Left lung (tissue), 10 donors: ENCODE measurements around the gene KCNH2. TPM values are rescaled to one million over a fixed set of nuclear protein-coding genes. Genes with fewer than 3 reads are reported as not detected.

Source experiments
- ATAC-seq: fragments of 200-7000 bp; cut with Tn5 transposase; one replicate; pipeline ENCODE4 v1.9.1; 2020; ENCODE audit warnings: moderate library complexity
- DNase-seq, 4 donors: peaks; one replicate each; pipeline ENCODE4 v3.0.0-alpha.2; 2013 to 2020
- H3K27ac ChIP-seq, 2 donors: fragments of 200-600 bp; sonication (generic) in 1 of 2; one replicate each; pipeline versions ENCODE4 v1.5.0 to v1.8.0; 2020 to 2021
- H3K27me3 ChIP-seq, 2 donors: fragments of 200-600 bp; sonication (generic) in 1 of 2; one replicate each; pipeline versions ENCODE4 v1.5.0 to v1.8.0; 2020 to 2021
- H3K36me3 ChIP-seq, 2 donors: fragments of 200-600 bp; sonication (generic) in 1 of 2; one replicate each; pipeline versions ENCODE4 v1.5.0 to v1.8.0; 2020 to 2021
- H3K4me1 ChIP-seq, 2 donors: fragments of 200-600 bp; one replicate each; pipeline ENCODE4 v1.8.0; 2021
- H3K4me3 ChIP-seq, 2 donors: fragments of 200-600 bp; sonication (generic) in 1 of 2; one replicate each; pipeline versions ENCODE4 v1.5.0 to v1.8.0; 2020 to 2021; ENCODE audit warnings: mild to moderate bottlenecking in 1 of 2
- H3K9me3 ChIP-seq, 2 donors: fragments of 200-600 bp; sonication (generic) in 1 of 2; one replicate each; pipeline versions ENCODE4 v1.5.0 to v1.8.0; 2020 to 2021
- CTCF ChIP-seq, 2 donors: fragments of 200-600 bp; sonication (generic) in 1 of 2; IDR thresholded peaks; one replicate each; pipeline versions ENCODE4 v1.5.0 to v1.8.0; 2021; ENCODE audit warnings: antibody characterized with exemption in 2 of 2
- intact Hi-C, 2 donors: fragments of 100-400 bp; cut with DNase I; formaldehyde crosslinking; loops; one replicate each; pipeline versions ENCODE4 v1.11.2 to v1.14.2; 2022
- polyA plus RNA-seq, 6 donors: library from polyadenylated mRNA; unstranded; fragments of 120-200 nt; gene quantifications; one replicate each; pipeline ENCODE4 v1.2.1, GENCODE V29; 2013; ENCODE audit not compliant: insufficient read length in 6 of 6
- total RNA-seq, 2 donors: library from RNA; stranded (reverse); fragmentation: NEBNext Ultra II Directional; extraction: Animal tissue kit (Norgen Biotek cat#: 25700); gene quantifications; one replicate each; pipeline ENCODE4 v1.2.1, GENCODE V29; 2021
- donor health status: DM: no; HTN: yes; CAD: no.
- donor health status: DM: no; HTN: no; CAD: no.

The KCNH2 gene
- total and polyA plus RNA-seq, 8 donors, result 0.82 to 5.3 (median 4.2) TPM

GRCh38 chr7:150950496-150951180 lies 27.5 kb downstream of the KCNH2 start:
- TF ChIP-seq CTCF (IDR thresholded peaks at IDR 0.05), result no peak
- Histone ChIP-seq H3K36me3 (no peaks in the 10 kb centered on the region), H3K4me1 (peaks cover 0 to 4% of the 10 kb centered on the region in 2 donors), H3K27me3 (peaks cover 12 to 68% of the 10 kb centered on the region in 2 donors), H3K9me3 (no peaks in the 10 kb centered on the region), H3K27ac (no peak overlapping the region), H3K4me3 (no peak overlapping the region)
- DNase-seq (peak in 2 of 4 donors; percentile 22 to 66), ATAC-seq (no peak)
- intact Hi-C loops, result no loop called here

- Histone ChIP-seq H3K27ac (no peak overlapping the region), H3K27me3 (peaks cover 12 to 68% of the 10 kb centered on the region in 2 donors), H3K36me3 (no peaks in the 10 kb centered on the region), H3K9me3 (no peaks in the 10 kb centered on the region), H3K4me1 (no peaks in the 10 kb centered on the region), H3K4me3 (no peak overlapping the region)
- DNase-seq (peak in 2 of 4 donors; percentile 22 to 68), ATAC-seq (no peak)
- no peak for TF ChIP-seq CTCF (IDR thresholded peaks at IDR 0.05)
- intact Hi-C loops, result no loop called here
Observed at GRCh38 chr7:150949971-150950491, 28.1 kb downstream of the KCNH2 start.

GRCh38 chr7:150949564-150949963 lies 28.6 kb downstream of the KCNH2 start:
- Histone ChIP-seq H3K27ac (no peak overlapping the region), H3K36me3 (no peaks in the 10 kb centered on the region), H3K9me3 (no peaks in the 10 kb centered on the region), H3K27me3 (peaks cover 12 to 64% of the 10 kb centered on the region in 2 donors), H3K4me1 (no peaks in the 10 kb centered on the region), H3K4me3 (no peak overlapping the region)
- intact Hi-C loops, result no loop called here
- DNase-seq (peak in 1 of 4 donors; percentile 28), ATAC-seq (no peak)
- no peak for TF ChIP-seq CTCF (IDR thresholded peaks at IDR 0.05)

GRCh38 chr7:150948791-150949251 lies 29.3 kb downstream of the KCNH2 start:
- Histone ChIP-seq H3K36me3 (no peaks in the 10 kb centered on the region), H3K9me3 (no peaks in the 10 kb centered on the region), H3K27ac (no peak overlapping the region), H3K4me1 (no peaks in the 10 kb centered on the region), H3K4me3 (no peak overlapping the region), H3K27me3 (peaks cover 12 to 57% of the 10 kb centered on the region in 2 donors)
- no peak for TF ChIP-seq CTCF (IDR thresholded peaks at IDR 0.05)
- intact Hi-C loops, result no loop called here
- ATAC-seq (no peak), DNase-seq (peak in 2 of 4 donors; percentile 24 to 68)

- Histone ChIP-seq H3K9me3 (no peaks in the 10 kb centered on the region), H3K4me3 (no peak overlapping the region), H3K4me1 (no peaks in the 10 kb centered on the region), H3K27me3 (peaks cover 12 to 53% of the 10 kb centered on the region in 2 donors), H3K27ac (no peak overlapping the region), H3K36me3 (no peaks in the 10 kb centered on the region)
- no peak for ATAC-seq
- peak in 2 of 4 donors; percentile 24 to 54 for DNase-seq
- intact Hi-C loops, result no loop called here
- TF ChIP-seq CTCF (IDR thresholded peaks at IDR 0.05), result no peak
Observed at GRCh38 chr7:150947761-150948651, 30.1 kb downstream of the KCNH2 start.
